Sciatic nerve (tissue), 2 donors: ENCODE results near the gene CST8. TPM values are rescaled to one million over a fixed set of nuclear protein-coding genes. Genes with fewer than 3 reads are reported as not detected.
A peak's percentile ranks its signal among the peaks of the same experiment; 100 is the strongest.

ENCODE experiments used
- ATAC-seq: fragments of 200-7000 bp; cut with Tn5 transposase; one replicate; pipeline ENCODE4 v1.9.1; 2020; ENCODE audit warnings: mild to moderate bottlenecking, moderate library complexity
- DNase-seq: peaks from one replicate; pipeline ENCODE4 v3.0.0-alpha.2; 2020; ENCODE audit warnings: low spot score
- intact Hi-C: fragments of 100-400 bp; cut with DNase I; formaldehyde crosslinking; loops from one replicate; pipeline ENCODE4 v1.14.2; 2022
- total RNA-seq: library from RNA; stranded (reverse); fragmentation: NEBNext Ultra II Directional; extraction: Animal tissue kit (Norgen Biotek cat#: 25700); gene quantifications from one replicate; pipeline ENCODE4 v1.2.1, GENCODE V29; 2021
- donor health status: DM: no; HTN: no; CAD: no.
- donor health status: DM: no; HTN: no; CAD: no.

Gene CST8
- total RNA-seq, 1 donor from 2014 or later = not detected

- no peak for DNase-seq
- no peak for ATAC-seq
- intact Hi-C loops = no loop called here
Observed at GRCh38 chr20:23514848-23515247, 23.9 kb downstream of the CST8 start.

GRCh38 chr20:23515250-23515939, 24.5 kb downstream of the CST8 start:
- ATAC-seq = no peak
- intact Hi-C loops = no loop called here
- no peak for DNase-seq

GRCh38 chr20:23517719-23518118, 26.8 kb downstream of the CST8 start:
- DNase-seq (no peak), ATAC-seq (no peak)
- intact Hi-C loops = no loop called here

GRCh38 chr20:23519556-23519955, 28.6 kb downstream of the CST8 start:
- ATAC-seq (no peak), DNase-seq (no peak)
- intact Hi-C loops = no loop called here

- no peak for DNase-seq
- intact Hi-C loops = no loop called here
- ATAC-seq = no peak
Observed at GRCh38 chr20:23520185-23520584, 29.3 kb downstream of the CST8 start.

GRCh38 chr20:23524146-23524545, 33.2 kb downstream of the CST8 start:
- intact Hi-C loops = no loop called here
- DNase-seq = no peak
- ATAC-seq = no peak

- DNase-seq (no peak), ATAC-seq (no peak)
- intact Hi-C loops = no loop called here
Observed at GRCh38 chr20:23526850-23527249, 35.9 kb downstream of the CST8 start.

- ATAC-seq (no peak), DNase-seq (no peak)
- intact Hi-C loops = no loop called here
Observed at GRCh38 chr20:23528867-23529431, 38.0 kb downstream of the CST8 start.

- no peak for DNase-seq
- intact Hi-C loops = no loop called here
- no peak for ATAC-seq
Observed at GRCh38 chr20:23530937-23531567, 40.1 kb downstream of the CST8 start.

GRCh38 chr20:23532533-23532932, 41.6 kb downstream of the CST8 start:
- ATAC-seq (no peak), DNase-seq (no peak)
- intact Hi-C loops = loop anchor here (1.0 kb wide), 1 partner anchor 9 kb away; no protein-coding TSS in a partner anchor

GRCh38 chr20:23533161-23533560, 42.2 kb downstream of the CST8 start:
- DNase-seq (no peak), ATAC-seq (no peak)
- intact Hi-C loops = no loop called here

GRCh38 chr20:23534801-23535593, 44.1 kb downstream of the CST8 start:
- intact Hi-C loops = no loop called here
- no peak for ATAC-seq
- no peak for DNase-seq

GRCh38 chr20:23536328-23536974, 45.5 kb downstream of the CST8 start:
- ATAC-seq = no peak
- DNase-seq = no peak
- intact Hi-C loops = no loop called here

- intact Hi-C loops = no loop called here
- DNase-seq (no peak), ATAC-seq (no peak)
Observed at GRCh38 chr20:23537030-23537429, 46.1 kb downstream of the CST8 start.

- ATAC-seq (no peak), DNase-seq (no peak)
- intact Hi-C loops = no loop called here
Observed at GRCh38 chr20:23540624-23541023, 49.7 kb downstream of the CST8 start.

- DNase-seq (no peak), ATAC-seq (peak; percentile 26)
- intact Hi-C loops = no loop called here
Observed at GRCh38 chr20:23541330-23541729, 50.4 kb downstream of the CST8 start.

GRCh38 chr20:23541776-23542175, 50.9 kb downstream of the CST8 start:
- DNase-seq = no peak
- intact Hi-C loops = no loop called here
- ATAC-seq = no peak

GRCh38 chr20:23542801-23543200, 51.9 kb downstream of the CST8 start:
- no peak for ATAC-seq
- no peak for DNase-seq
- intact Hi-C loops = no loop called here

- intact Hi-C loops = no loop called here
- ATAC-seq (no peak), DNase-seq (no peak)
Observed at GRCh38 chr20:23544133-23544532, 53.2 kb downstream of the CST8 start.
